GM12873 (cell line): ENCODE data around the gene NDUFS4.

Source experiments
- CTCF ChIP-seq: IDR thresholded peaks from 2 replicates; pipeline ENCODE4 v1.5.1; 2012; ENCODE audit warnings: low read depth, mild to moderate bottlenecking, moderate library complexity, low read length, control low read depth; ENCODE audit not compliant: insufficient read depth; ENCODE audit errors: missing control alignments

Gene NDUFS4

GRCh38 chr5:53560506-53561191, at the start of gene NDUFS4:
NDUFS4 (plus strand) TSS chr5:53560639; CDS start chr5:53560663, 24 bp downstream.
- TF ChIP-seq CTCF = no peak

GRCh38 chr5:53512539-53512938, 47.9 kb upstream of the NDUFS4 start:
- no peak for TF ChIP-seq CTCF

- TF ChIP-seq CTCF = no peak
Measured at GRCh38 chr5:53515988-53516387, 44.5 kb upstream of the NDUFS4 start.

DNA sequence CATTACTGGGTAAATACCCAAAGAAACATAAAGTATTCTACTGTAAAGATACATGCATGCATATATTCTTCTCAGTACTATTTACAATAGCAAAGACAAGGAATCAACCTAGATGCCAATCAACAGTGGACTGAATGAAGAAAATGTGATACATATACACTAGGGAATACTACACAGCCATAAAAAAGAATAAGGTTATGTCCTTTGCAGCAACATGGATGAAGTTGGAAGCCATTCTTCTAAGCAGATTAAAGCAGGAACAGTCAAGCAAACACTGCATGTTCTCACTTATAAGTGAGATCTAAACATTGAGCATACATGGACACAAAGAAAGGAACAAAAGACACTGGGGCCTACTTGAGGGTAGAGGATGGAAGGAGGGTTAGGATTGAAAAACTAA, 39.6 kb upstream of the NDUFS4 start:
- TF ChIP-seq CTCF = no peak

DNA sequence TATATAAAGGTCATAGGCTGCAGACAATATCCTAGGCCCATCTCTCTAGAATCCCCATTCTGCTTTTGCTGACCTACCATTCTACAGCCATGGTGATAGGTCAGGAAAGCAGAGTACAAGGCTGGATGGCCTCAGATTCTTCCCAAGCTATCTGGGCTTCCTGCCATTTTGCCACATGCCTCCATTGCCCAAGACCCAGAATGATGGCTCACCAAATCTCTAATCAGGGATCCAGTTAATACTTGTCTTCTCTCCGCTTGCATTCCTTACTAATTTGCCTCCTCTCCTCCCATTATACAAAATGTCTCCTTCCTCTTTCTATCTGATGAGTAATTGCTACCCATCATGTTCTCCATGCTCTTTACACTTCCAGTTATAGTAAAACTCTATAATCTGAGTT, 22.7 kb upstream of the NDUFS4 start:
- no peak for TF ChIP-seq CTCF

GRCh38 chr5:53541859-53542258, 18.6 kb upstream of the NDUFS4 start:
- TF ChIP-seq CTCF = no peak

- no peak for TF ChIP-seq CTCF
Measured at GRCh38 chr5:53542926-53543325, 17.5 kb upstream of the NDUFS4 start.
